ENCODE measurements around the gene KREMEN1. TPM values are rescaled to one million over a fixed set of nuclear protein-coding genes. Genes with fewer than 3 reads are reported as not detected.

Gene KREMEN1
- total RNA-seq, 1 donor from 2014 or later = 1.4 TPM

DNA sequence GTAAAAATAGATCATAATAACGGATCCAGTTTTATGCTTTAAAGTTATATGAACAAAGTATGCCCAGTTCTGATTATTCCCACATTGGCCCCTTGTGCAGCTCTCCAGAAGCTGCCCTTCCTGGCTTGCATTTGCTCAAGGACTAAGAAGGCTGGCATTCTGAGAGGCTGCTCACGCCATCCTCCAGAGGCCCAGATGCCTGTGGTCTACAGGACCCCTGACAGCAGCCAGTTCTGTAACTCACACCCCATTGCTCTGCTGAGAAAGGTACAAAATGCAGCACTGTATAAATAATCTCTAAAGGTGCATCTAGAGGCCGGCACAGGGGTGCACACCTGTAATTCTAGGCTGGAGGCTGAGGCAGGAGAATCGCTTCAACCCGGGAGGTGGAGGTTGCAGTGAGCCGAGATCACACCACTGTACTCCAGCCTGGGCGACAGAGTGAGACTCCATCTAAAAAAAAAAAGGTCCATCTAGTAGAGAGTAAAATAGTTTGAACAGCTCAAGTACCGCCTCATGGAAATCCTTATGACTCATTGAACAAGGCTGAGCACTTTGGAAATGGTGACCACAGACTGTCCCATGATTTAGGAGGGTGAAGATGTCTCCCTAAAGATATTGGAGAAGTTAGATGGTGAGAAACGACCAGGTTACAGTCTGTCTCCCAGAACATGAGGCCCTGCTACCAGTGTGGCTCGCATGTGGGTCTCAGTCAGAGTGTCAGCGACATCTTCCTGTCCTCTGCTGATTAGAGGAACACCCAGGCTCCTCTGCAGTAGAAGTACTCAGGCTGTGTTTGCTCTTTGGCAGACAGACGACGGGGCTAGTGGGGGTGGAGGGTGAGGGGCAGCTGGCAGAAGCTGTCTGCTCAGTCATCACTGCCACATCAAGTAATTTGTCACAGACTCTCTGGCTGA, 56.3 kb downstream of the KREMEN1 start:
- Histone ChIP-seq H3K27me3 (no peaks in the 10 kb centered on the region), H3K9ac (no peak overlapping the region), H3K4me1 (no peaks in the 10 kb centered on the region), H3K27ac (no peak overlapping the region), H3K4me2 (no peak overlapping the region), H3K9me3 (ENCODE audit: low read depth) (no peaks in the 10 kb centered on the region), H3K4me3 (no peak overlapping the region), H4K20me1 (ENCODE audit: low read depth) (no peaks in the 10 kb centered on the region), H3F3A (ENCODE audit: low read depth) (no peaks in the 10 kb centered on the region), H3K36me3 (no peaks in the 10 kb centered on the region), H3K79me2 (ENCODE audit: low read depth) (no peaks in the 10 kb centered on the region), H2AFZ (replicated peaks) (no peak overlapping the region)
- Mint-ChIP-seq H3K9me3 (peaks cover 6% of the 10 kb centered on the region), H3K36me3 (peaks cover 23% of the 10 kb centered on the region), H3K27me3 (ENCODE audit: insufficient read depth, low read depth) (no peaks in the 10 kb centered on the region), H3K27ac (peak overlapping the region; percentile 66), H3K4me3 (no peak overlapping the region), H3K4me1 (no peaks in the 10 kb centered on the region)
- TF ChIP-seq EZH2phosphoT487 (IDR thresholded peaks at IDR 0.05) = no peak
- TF ChIP-seq, protein P1, sequence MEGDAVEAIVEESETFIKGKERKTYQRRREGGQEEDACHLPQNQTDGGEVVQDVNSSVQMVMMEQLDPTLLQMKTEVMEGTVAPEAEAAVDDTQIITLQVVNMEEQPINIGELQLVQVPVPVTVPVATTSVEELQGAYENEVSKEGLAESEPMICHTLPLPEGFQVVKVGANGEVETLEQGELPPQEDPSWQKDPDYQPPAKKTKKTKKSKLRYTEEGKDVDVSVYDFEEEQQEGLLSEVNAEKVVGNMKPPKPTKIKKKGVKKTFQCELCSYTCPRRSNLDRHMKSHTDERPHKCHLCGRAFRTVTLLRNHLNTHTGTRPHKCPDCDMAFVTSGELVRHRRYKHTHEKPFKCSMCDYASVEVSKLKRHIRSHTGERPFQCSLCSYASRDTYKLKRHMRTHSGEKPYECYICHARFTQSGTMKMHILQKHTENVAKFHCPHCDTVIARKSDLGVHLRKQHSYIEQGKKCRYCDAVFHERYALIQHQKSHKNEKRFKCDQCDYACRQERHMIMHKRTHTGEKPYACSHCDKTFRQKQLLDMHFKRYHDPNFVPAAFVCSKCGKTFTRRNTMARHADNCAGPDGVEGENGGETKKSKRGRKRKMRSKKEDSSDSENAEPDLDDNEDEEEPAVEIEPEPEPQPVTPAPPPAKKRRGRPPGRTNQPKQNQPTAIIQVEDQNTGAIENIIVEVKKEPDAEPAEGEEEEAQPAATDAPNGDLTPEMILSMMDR (IDR thresholded peaks at IDR 0.05) = no peak
- TF ChIP-seq EZH2 (IDR thresholded peaks at IDR 0.05) = no peak
- no peak for DNase-seq (ENCODE audit: low spot score)

DNA sequence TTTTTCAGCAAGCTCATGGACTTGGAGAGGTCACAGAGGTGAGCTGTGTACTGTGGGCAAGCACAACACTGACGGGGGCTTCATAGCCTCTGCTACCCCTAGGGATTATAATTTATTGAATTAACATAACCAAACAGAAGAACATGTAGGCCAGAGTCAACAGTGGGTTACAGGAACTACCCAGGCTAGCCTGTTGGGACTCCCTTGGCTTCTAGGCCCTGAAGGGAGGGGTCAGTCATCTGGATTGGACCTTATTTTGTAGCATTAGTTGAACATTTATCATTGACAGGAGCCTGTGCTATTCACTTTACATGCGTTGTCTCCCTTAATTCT, 56.9 kb downstream of the KREMEN1 start:
- peaks cover 27% of the 10 kb centered on the region for H3K36me3 Mint-ChIP-seq
- H3K4me2 ChIP-seq = no peak overlapping the region

DNA sequence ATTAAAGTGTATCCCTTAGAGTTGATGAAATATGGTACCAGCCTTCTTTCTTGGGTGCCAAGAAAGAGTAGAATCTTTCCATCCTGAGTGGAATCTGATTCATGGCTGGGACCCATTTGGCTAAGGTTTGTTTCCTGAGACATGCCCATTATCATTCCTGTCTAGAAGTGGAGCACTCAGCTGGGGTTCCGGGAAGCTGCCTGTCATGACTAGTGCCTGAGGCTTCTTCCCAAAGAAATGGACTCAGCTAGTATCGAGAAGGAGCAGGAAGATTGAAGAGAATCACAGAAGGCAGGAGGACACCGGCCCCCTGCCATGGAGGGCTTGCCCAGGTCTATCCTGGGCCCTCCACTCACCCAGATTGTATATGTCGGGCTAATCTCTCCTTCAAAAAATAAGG, 57.6 kb downstream of the KREMEN1 start:
- no peak overlapping the region for H3K27ac ChIP-seq
- Mint-ChIP-seq H3K9me3 (peaks cover 9% of the 10 kb centered on the region), H3K4me1 (no peaks in the 10 kb centered on the region), H3K27ac (no peak overlapping the region), H3K27me3 (ENCODE audit: insufficient read depth, low read depth) (no peaks in the 10 kb centered on the region), H3K36me3 (peaks cover 32% of the 10 kb centered on the region), H3K4me3 (no peak overlapping the region)
- no peak for TF ChIP-seq EZH2 (IDR thresholded peaks at IDR 0.05)
- TF ChIP-seq EZH2phosphoT487 (IDR thresholded peaks at IDR 0.05) = no peak
- TF ChIP-seq, protein P1 (IDR thresholded peaks at IDR 0.05) = no peak
- no peaks in the 10 kb centered on the region for H3F3A ChIP-seq (ENCODE audit: low read depth)
- no peak overlapping the region for H3K4me2 ChIP-seq
- DNase-seq (ENCODE audit: low spot score) = no peak
- H3K4me3 ChIP-seq = no peak overlapping the region
- H3K79me2 ChIP-seq (ENCODE audit: low read depth) = no peaks in the 10 kb centered on the region
- H3K36me3 ChIP-seq = no peaks in the 10 kb centered on the region
- no peak overlapping the region for H2AFZ ChIP-seq (replicated peaks)
- no peaks in the 10 kb centered on the region for H3K27me3 ChIP-seq
- H4K20me1 ChIP-seq (ENCODE audit: low read depth) = no peaks in the 10 kb centered on the region
- no peaks in the 10 kb centered on the region for H3K9me3 ChIP-seq (ENCODE audit: low read depth)
- no peak overlapping the region for H3K9ac ChIP-seq
- H3K4me1 ChIP-seq = peaks cover 7% of the 10 kb centered on the region

More for the DNA sequence above, 56.9 kb downstream of the KREMEN1 start:
- Mint-ChIP-seq H3K4me3 (no peak overlapping the region), H3K4me1 (no peaks in the 10 kb centered on the region), H3K27me3 (ENCODE audit: insufficient read depth, low read depth) (no peaks in the 10 kb centered on the region), H3K27ac (peak overlapping the region; percentile 66), H3K9me3 (peaks cover 9% of the 10 kb centered on the region)
- TF ChIP-seq, protein P1 (IDR thresholded peaks at IDR 0.05) = no peak
- TF ChIP-seq EZH2 (IDR thresholded peaks at IDR 0.05) (no peak), EZH2phosphoT487 (IDR thresholded peaks at IDR 0.05) (no peak)
- Histone ChIP-seq H4K20me1 (ENCODE audit: low read depth) (no peaks in the 10 kb centered on the region), H3K9ac (no peak overlapping the region), H3K4me1 (no peaks in the 10 kb centered on the region), H3F3A (ENCODE audit: low read depth) (no peaks in the 10 kb centered on the region), H2AFZ (replicated peaks) (no peak overlapping the region), H3K4me3 (no peak overlapping the region), H3K36me3 (no peaks in the 10 kb centered on the region), H3K27ac (no peak overlapping the region), H3K27me3 (no peaks in the 10 kb centered on the region), H3K79me2 (ENCODE audit: low read depth) (no peaks in the 10 kb centered on the region), H3K9me3 (ENCODE audit: low read depth) (no peaks in the 10 kb centered on the region)
- DNase-seq (ENCODE audit: low spot score) = no peak

All from neural progenitor cell (in vitro differentiated cells).